AG10803 (cell line): Measurements from ENCODE around the gene KLHL15.
A peak's percentile ranks its signal among the peaks of the same experiment; 100 is the strongest.

Experiments used
- DNase-seq: peaks from one replicate; pipeline ENCODE4 v3.0.0; 2010; ENCODE audit warnings: low read depth
- H3K4me3 ChIP-seq: 2 replicates; pipeline ENCODE4 v1.5.1; 2011; ENCODE audit warnings: mild to moderate bottlenecking, low read length, control low read depth
- TF ChIP-seq, protein P1 (sequence below): conservative IDR thresholded peaks from 2 replicates; pipeline ENCODE4 v1.5.1; 2011; ENCODE audit warnings: mild to moderate bottlenecking, low read length, control low read depth, inconsistent platforms

Gene KLHL15

GRCh38 chrX:23952984-23953907 is 73.7 kb downstream of the KLHL15 start:
- no peak overlapping the region for H3K4me3 ChIP-seq
- no peak for DNase-seq
- TF ChIP-seq, protein P1, sequence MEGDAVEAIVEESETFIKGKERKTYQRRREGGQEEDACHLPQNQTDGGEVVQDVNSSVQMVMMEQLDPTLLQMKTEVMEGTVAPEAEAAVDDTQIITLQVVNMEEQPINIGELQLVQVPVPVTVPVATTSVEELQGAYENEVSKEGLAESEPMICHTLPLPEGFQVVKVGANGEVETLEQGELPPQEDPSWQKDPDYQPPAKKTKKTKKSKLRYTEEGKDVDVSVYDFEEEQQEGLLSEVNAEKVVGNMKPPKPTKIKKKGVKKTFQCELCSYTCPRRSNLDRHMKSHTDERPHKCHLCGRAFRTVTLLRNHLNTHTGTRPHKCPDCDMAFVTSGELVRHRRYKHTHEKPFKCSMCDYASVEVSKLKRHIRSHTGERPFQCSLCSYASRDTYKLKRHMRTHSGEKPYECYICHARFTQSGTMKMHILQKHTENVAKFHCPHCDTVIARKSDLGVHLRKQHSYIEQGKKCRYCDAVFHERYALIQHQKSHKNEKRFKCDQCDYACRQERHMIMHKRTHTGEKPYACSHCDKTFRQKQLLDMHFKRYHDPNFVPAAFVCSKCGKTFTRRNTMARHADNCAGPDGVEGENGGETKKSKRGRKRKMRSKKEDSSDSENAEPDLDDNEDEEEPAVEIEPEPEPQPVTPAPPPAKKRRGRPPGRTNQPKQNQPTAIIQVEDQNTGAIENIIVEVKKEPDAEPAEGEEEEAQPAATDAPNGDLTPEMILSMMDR = no peak

GRCh38 chrX:23952391-23952790 is 74.6 kb downstream of the KLHL15 start:
- no peak overlapping the region for H3K4me3 ChIP-seq
- DNase-seq = no peak
- TF ChIP-seq, protein P1 = no peak

- no peak overlapping the region for H3K4me3 ChIP-seq
- no peak for DNase-seq
- TF ChIP-seq, protein P1 = no peak
Measured at GRCh38 chrX:23945206-23945605, 81.8 kb downstream of the KLHL15 start.

GRCh38 chrX:23944234-23944633 is 82.8 kb downstream of the KLHL15 start:
- H3K4me3 ChIP-seq = no peak overlapping the region
- no peak for DNase-seq
- TF ChIP-seq, protein P1 = no peak

GRCh38 chrX:23939203-23939602 is 87.8 kb downstream of the KLHL15 start:
- no peak for DNase-seq
- TF ChIP-seq, protein P1 = no peak
- H3K4me3 ChIP-seq = no peak overlapping the region

DNA sequence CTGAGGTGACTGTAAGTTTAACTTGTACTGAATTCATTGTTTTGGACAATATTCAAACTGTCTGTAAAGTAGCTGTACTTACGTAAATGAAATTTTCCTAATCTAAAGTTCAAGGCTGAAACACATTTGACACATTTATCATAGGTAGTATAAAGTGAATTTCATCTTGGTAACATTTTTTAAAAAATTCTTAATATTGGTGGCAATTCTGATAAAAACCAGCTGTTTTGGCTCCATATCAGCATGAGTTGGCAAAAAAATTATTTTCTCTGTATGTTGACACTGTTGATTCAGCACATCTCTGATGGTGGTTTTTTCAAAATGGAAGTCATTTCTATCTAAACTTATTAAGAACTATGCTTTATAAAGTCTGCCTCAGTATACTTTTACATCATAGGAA is 88.3 kb downstream of the KLHL15 start:
- no peak overlapping the region for H3K4me3 ChIP-seq
- TF ChIP-seq, protein P1 = no peak
- peak; percentile 25 for DNase-seq

GRCh38 chrX:23937100-23937499 is 89.9 kb downstream of the KLHL15 start:
- TF ChIP-seq, protein P1 = no peak
- DNase-seq = no peak
- H3K4me3 ChIP-seq = no peak overlapping the region
